GM18526 (cell line): ENCODE results near the gene FGFBP3.

Experiments
- POLR2A ChIP-seq: IDR thresholded peaks from 3 replicates; pipeline ENCODE4 v1.6.1; 2011; ENCODE audit not compliant: insufficient read length; ENCODE audit errors: extremely low read depth

Gene FGFBP3

GRCh38 chr10:91883549-91884444 is 25.5 kb downstream of the FGFBP3 start:
- TF ChIP-seq POLR2A, result no peak

DNA sequence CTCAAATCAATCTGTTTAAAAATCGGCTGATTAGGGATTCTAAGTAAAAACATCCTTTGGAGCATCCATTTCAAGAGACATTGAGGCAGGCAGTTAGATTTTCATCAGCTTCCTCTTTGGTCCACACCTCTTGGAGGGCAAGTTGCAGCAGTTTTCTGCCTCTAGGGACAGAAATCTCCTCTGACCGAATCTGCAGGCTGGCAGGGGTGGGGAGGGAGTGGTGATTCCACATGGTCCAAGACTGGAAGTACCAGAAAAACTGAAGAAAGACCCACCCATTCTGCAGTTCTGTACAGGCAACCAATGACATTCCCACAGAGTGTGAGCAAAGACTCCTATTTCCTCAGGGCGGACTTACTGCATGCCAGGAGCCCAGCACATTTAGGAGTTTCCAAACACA is 29.0 kb downstream of the FGFBP3 start:
- TF ChIP-seq POLR2A, result no peak

DNA sequence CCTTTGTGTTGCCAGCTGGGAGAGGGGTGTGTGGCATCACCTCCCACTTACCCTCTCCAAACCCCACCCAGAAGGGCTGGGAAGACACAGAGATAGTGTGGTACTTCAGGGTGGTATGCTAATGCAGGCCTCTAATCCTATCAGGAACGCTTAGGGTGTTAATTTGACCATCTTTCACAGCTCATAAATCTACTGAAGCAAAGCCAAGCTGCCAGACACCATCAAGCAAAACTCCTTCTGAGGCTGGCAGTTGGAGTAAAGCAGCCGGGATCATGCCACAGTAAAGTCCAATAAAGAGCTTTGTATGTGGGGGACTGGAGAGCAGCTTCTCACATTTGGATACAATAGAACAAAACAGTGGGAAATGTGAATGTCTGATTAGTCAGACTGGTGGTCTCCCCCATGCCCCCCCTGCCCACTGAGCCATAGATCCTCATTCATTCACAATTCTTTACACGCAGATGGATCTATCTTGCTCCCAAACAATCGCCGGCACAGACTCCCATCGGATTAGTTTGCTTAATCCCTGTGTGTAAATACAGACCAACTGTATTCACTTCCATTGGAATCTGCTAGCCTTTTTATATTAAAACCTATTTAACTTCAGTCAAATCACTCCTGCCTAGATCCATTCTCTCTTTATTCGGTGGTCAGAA is 29.6 kb downstream of the FGFBP3 start:
- no peak for TF ChIP-seq POLR2A

- TF ChIP-seq POLR2A, result no peak
Observed at GRCh38 chr10:91875779-91876178, 33.5 kb downstream of the FGFBP3 start.

- TF ChIP-seq POLR2A, result no peak
Observed at GRCh38 chr10:91875156-91875555, 34.1 kb downstream of the FGFBP3 start.

GRCh38 chr10:91865562-91866081 is 43.7 kb downstream of the FGFBP3 start:
- TF ChIP-seq POLR2A, result no peak

- no peak for TF ChIP-seq POLR2A
Observed at GRCh38 chr10:91864744-91865143, 44.5 kb downstream of the FGFBP3 start.

GRCh38 chr10:91864099-91864498 is 45.2 kb downstream of the FGFBP3 start:
- TF ChIP-seq POLR2A, result no peak

DNA sequence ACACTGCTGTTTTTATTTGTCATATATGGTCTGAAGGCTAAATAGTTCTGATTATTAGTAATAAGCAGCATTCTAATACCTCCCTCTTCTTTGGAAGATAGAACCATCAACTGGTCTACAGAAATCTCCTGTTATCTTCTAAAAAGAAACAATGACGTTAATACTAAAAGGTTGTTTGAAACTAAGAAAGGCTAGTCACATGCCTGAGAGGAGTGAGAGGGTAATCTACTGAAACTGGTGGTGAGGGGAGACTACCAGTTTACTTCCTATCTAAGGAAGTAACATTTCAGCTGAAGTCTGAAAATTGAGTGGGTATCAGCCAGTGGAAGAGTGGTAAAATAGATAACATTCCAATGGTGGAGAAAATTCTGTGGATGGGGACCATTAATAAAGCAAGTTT is 48.4 kb downstream of the FGFBP3 start:
- TF ChIP-seq POLR2A, result no peak

- TF ChIP-seq POLR2A, result no peak
Observed at GRCh38 chr10:91856637-91857036, 52.6 kb downstream of the FGFBP3 start.
